GM19328 (cell line): ENCODE measurements around the gene L3MBTL2.
"Not testable (repeated sequence)": the region's sequence is repeated elsewhere in the genome, so short reads cannot be mapped to it uniquely, and the experiment has no call there.

Source experiments
- ATAC-seq: cut with Tn5 transposase; IDR thresholded peaks from one replicate; pipeline ENCODE4 v1.9.1; 2021; ENCODE audit warnings: mild to moderate bottlenecking, moderate library complexity; ENCODE audit not compliant: unreplicated experiment

The L3MBTL2 gene

GRCh38 chr22:41240377-41241132 is 35.4 kb downstream of the L3MBTL2 start, which contains the start of gene CHADL:
Gene CHADL, minus strand, starts transcription at chr22:41240931. Its CDS starts 50 bp downstream, at chr22:41240881.
- no peak for ATAC-seq

DNA sequence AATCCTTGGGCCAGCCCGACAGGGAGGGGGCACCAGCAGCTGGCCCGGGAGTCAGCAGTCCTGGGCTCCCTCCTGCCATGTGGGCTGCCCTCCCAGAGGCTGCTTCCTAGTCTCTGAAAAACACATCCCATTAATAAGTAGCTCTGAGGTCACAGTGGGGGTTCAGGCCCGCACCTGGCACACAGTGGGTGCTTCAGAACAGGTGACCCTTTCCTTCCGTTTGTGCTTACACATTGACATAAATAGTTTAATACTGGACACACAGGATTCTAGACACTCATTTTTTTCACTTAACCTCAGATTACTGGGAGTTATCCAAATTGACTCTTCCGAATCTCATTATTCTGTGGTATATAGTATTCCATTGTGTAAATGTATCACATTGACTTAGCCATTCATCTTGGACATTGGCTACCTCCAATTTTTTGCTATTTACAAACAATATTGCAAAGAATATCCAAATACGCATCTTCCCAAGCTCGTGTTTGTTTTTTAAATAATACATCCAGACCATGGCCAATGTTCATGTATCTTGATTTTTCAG is 36.1 kb downstream of the L3MBTL2 start:
- no peak for ATAC-seq

- no peak for ATAC-seq
Measured at GRCh38 chr22:41242396-41243117, 37.4 kb downstream of the L3MBTL2 start.

- no peak for ATAC-seq
Measured at GRCh38 chr22:41243361-41243760, 38.2 kb downstream of the L3MBTL2 start.

DNA sequence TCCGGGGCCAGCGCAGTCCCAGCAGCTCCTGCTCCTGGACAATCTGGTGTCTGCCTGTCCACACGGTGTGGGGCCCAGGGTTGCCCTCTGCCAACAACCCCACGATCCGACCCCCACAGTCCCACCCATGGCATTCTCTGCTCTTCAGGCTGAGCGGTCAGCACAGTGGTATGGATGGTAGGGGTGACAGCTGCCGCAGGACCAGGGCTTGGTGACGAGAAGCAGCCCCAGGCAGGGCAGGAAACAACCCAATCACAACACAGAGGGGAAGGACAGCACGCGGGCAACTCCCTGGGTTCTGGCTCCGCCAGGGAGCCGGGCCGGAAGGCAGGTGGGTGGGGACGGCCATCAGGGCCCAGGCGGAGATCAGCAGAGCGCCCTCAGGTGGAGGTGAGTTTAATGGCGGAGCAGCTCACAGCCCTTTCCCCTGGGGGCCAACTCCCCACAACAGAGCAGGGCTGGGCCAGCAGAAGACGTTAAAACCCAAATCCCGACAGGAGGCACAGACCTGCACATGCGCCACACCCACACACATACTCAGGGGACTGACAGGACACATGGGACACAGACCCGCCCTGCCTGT is 40.9 kb downstream of the L3MBTL2 start:
- ATAC-seq = no peak

DNA sequence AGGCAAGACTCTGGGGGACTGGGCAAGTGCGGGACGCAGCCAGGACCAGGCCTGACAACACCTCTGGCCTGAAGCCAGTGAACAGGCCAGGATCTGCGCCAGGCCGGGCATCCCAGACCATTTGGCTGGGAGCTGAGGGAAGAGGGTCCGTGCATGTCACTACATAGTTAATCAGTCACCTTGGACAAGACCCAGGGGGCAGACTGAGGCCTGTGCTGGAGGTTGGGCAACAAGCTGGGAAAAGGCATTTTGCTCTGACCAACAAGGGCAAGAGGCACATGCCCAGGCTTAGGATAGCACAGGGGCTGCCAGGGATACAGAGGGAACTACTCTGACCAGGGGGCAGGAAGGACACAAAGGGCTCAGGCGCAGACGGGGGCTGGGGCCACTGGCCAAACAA is 42.6 kb downstream of the L3MBTL2 start:
- no peak for ATAC-seq

GRCh38 chr22:41248314-41248713 is 43.2 kb downstream of the L3MBTL2 start:
- ATAC-seq = no peak

DNA sequence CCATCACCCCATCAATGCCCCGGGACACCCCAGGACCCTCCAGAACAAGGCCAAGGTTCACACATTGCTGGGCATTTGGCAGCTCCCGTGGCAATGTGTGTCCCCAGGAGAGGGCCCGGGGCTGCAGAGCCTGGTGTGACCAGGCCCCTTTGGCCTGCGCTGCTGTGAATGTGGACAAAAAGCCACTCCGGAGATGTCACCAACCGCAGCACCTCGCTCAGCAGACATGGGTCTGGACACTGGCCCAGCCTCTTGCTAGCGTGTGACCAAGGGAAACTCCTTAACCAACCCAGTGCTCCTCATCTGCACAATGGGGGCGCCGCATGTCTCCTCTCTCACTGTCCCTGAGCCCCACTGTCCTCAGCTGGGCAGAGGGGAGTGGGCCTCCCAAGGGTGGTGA is 43.6 kb downstream of the L3MBTL2 start:
- no peak for ATAC-seq

DNA sequence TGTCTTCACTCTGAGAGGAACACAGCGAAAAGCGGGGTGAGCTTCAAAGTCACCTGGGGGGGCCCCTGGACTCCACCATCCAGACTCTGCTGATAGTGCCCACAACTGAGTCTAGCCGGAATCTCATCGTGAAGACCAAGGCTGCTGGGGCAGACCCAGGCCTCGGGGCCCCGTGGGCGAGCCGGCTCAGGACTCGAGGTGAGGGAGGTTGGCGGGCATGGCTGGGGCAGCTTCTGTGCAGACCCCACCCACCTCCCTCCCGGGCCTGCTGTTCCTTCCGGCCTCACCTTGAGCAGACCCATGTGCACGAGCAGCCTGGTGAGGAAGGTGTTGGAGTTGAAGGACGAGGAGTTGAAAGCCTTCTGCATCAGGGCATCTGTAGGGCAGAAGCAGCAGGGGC is 44.3 kb downstream of the L3MBTL2 start:
- no peak for ATAC-seq

DNA sequence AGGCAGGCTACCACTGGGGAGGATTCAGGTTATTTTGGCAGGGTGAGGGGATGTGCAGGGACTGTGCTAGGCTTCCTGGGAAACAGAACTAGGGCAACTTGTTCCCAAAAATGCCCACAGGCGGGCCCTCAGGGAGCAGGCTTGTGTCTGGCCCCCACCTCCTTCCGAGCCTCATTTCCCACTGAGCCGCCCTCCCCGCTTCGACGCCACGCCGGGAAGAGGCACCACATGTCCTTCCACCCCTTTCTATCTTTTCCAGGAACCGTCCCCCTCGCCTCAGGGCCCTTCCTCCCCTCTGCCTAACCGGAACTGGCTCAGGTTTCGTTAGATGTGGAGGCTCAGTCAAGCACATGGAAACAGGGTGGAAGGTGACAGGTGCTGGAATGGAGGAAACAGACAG is 45.0 kb downstream of the L3MBTL2 start:
- ATAC-seq = no peak

GRCh38 chr22:41252365-41252764 is 47.3 kb downstream of the L3MBTL2 start:
- ATAC-seq = no peak

DNA sequence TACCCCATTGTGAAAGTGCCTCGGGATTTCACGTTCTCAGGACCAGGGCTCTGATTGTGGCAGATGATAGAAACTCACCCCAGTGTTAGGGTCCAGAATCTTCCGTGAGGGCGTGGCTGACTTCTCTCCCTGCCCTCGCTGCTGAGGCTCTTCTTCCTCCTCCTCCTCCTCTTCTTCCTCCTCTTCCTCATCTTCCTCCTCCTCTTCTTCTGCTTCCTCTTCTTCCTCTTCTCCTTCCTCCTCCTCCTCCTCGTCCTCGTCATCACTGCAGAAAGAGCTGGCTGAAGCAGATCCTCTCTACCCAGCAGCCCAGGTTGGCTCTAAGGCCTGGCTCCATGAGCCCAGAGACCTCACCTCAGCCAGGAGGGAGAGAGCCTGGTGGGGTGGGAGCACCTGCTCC is 49.1 kb downstream of the L3MBTL2 start:
- ATAC-seq = no peak

- no peak for ATAC-seq
Measured at GRCh38 chr22:41256254-41257253, 51.4 kb downstream of the L3MBTL2 start.

DNA sequence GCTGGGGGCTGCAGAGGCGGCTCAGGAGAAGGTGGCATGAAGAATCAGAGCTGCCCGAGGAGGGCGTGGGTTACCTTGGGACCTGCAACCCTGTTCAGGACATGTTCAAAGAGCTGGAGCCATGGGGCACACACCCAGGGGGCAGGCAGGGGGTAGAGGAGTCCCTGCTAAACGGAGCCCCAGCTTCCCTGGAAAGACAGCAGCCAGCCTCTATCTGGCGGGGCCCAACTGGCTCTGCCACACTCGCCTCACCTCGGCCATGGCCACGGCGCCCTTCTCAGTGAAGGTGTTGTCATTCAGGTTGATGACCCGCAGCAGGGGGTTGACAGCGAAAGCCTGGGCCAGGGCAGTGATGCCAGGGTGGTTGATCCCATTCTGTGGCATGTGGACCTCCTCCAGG is 52.6 kb downstream of the L3MBTL2 start:
- ATAC-seq = no peak

GRCh38 chr22:41259756-41260155 is 54.6 kb downstream of the L3MBTL2 start:
- not testable (repeated sequence) for ATAC-seq

GRCh38 chr22:41260871-41261270 is 55.8 kb downstream of the L3MBTL2 start:
- ATAC-seq = no peak

DNA sequence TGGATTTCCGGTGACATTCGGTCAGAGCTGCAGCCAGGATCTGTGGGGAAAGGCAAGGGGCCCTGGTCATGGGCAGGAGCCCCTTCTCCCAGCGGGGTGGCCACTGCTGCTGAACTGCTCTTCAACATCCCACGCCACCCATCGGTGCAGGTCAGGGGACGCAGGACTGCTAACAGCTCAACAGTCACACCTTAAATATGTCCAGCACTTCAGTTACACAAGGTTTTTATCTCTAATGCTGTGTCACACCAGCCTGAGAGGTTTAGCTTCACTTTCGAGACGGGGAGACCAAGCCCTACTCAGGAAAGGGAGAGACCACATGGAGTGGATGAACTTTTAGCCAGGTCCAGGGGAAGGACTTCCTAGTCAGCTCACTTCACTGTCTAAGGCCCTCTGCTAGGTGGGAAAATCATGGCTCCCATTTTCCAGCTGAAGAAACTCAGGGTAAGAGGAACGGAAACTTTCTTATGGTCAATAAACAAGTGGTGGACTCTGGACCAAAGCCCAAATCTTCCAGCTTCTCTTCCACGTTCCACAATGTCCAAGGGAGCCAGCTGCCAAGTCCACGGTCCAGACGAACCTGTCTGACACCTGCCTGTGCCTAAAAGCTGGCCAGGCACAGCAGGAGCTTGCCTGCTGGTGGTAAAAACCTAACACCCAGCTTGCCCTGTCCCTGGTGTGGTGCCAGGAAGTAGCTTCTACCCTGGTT is 56.6 kb downstream of the L3MBTL2 start:
- ATAC-seq = no peak

GRCh38 chr22:41262250-41262765 is 57.2 kb downstream of the L3MBTL2 start:
- ATAC-seq = no peak

DNA sequence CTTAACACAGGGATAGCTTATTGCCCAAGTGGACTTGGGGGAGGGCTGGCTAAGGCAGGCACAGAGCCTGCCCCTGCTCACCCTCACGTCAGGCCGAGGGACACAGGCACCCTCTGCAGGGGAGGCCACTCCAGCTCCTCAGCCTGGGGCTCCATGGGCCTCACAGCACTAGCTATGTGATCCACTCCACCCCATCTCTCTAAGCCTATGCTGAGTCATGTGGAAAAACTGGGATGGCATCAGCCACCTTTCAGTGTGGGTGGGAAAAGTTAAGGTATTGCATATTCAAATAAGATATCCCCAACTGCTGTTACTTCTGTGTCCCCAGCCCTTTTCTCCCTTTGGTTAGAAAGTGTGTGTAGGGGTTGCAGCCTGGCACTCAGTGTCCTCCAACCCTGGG is 58.6 kb downstream of the L3MBTL2 start:
- no peak for ATAC-seq
